HEK293 (cell line): Measurements from ENCODE around the gene RFX4.

Experiments used
- CTCF ChIA-PET: fragments of 350-600 bp; formaldehyde crosslinking; extraction: SDS; loops from one replicate; lab custom pipeline; 2021; ENCODE audit warnings: antibody characterized with exemption; lab: Yijun Ruan, JAX
- POLR2A ChIA-PET: fragments of 300-600 bp; formaldehyde crosslinking; extraction: SDS; loops from one replicate; lab custom pipeline; 2020; ENCODE audit warnings: antibody characterized with exemption, inconsistent platforms; lab: Yijun Ruan, JAX
- H3K27ac ChIP-seq: fragments of 200-500 bp; sonication (Bioruptor generic); 2 replicates; pipeline ENCODE4 v1.5.1; 2014; ENCODE audit warnings: low read depth, low read length, control low read depth, inconsistent platforms; ENCODE audit errors: extremely low read depth
- H3K36me3 ChIP-seq, 2 experiments: fragments of 200-500 bp in 1 of 2; sonication (Bioruptor generic) in 1 of 2; 1 replicate in 1 of 2; 2 replicates in 1 of 2; pipeline ENCODE4 v1.5.1; 2014 to 2017; ENCODE audit warnings: inconsistent platforms in 2 of 2, low read length in 2 of 2; ENCODE audit not compliant: control insufficient read depth in 2 of 2, insufficient read depth in 1 of 2
- H3K4me1 ChIP-seq: fragments of 200-500 bp; sonication (Bioruptor generic); 2 replicates; pipeline ENCODE4 v1.5.1; 2014; ENCODE audit warnings: mild to moderate bottlenecking, low read length, inconsistent platforms; ENCODE audit not compliant: control insufficient read depth, insufficient read depth
- H3K4me3 ChIP-seq: 2 replicates; pipeline ENCODE4 v1.5.1; 2011; ENCODE audit warnings: low read depth, mild to moderate bottlenecking, control low read depth, low read length, moderate library complexity
- H3K9me3 ChIP-seq: fragments of 200-500 bp; sonication (Bioruptor generic); 2 replicates; pipeline ENCODE4 v1.5.1; 2014; ENCODE audit warnings: low read depth, low read length, inconsistent platforms; ENCODE audit not compliant: control insufficient read depth, insufficient read depth
- EGR2 ChIP-seq: fragments of 450-650 bp; formaldehyde crosslinking; IDR thresholded peaks from 2 replicates; pipeline ENCODE4 v1.5.1; 2016; ENCODE audit warnings: low read depth, missing biosample characterization, missing genetic modification characterization
- HOXD13 ChIP-seq: sonication (generic); formaldehyde crosslinking; IDR thresholded peaks from 2 replicates; pipeline ENCODE4 v1.8.0; 2022; ENCODE audit warnings: missing genetic modification reagents, borderline replicate concordance
- WT1 ChIP-seq: fragments of 450-650 bp; formaldehyde crosslinking; IDR thresholded peaks from 2 replicates; pipeline ENCODE4 v1.5.1; 2016; ENCODE audit warnings: missing biosample characterization, missing genetic modification characterization
- ZFP69B ChIP-seq: fragments of 450-650 bp; formaldehyde crosslinking; IDR thresholded peaks from 2 replicates; pipeline ENCODE4 v1.5.1; 2016; ENCODE audit warnings: missing biosample characterization, missing genetic modification characterization
- ZNF23 ChIP-seq: fragments of 450-650 bp; formaldehyde crosslinking; IDR thresholded peaks from 2 replicates; pipeline ENCODE4 v1.5.1; 2016; ENCODE audit warnings: missing biosample characterization, missing genetic modification characterization, borderline replicate concordance
- ZNF473 ChIP-seq: fragments of 450-650 bp; formaldehyde crosslinking; IDR thresholded peaks from 2 replicates; pipeline ENCODE4 v1.5.1; 2017; ENCODE audit warnings: missing biosample characterization, missing genetic modification characterization
- ZNF549 ChIP-seq: fragments of 450-650 bp; IDR thresholded peaks from 2 replicates; pipeline ENCODE4 v1.5.1; 2018; ENCODE audit warnings: missing biosample characterization, missing genetic modification characterization, mild to moderate bottlenecking, inconsistent platforms, moderate library complexity
- ZNF660 ChIP-seq: fragments of 450-650 bp; IDR thresholded peaks from 2 replicates; pipeline ENCODE4 v1.5.1; 2018; ENCODE audit warnings: missing biosample characterization, mild to moderate bottlenecking, missing genetic modification characterization
- ZNF747 ChIP-seq: fragments of 450-650 bp; formaldehyde crosslinking; IDR thresholded peaks from 2 replicates; pipeline ENCODE4 v1.5.1; 2016; ENCODE audit warnings: missing biosample characterization, missing genetic modification characterization
- ZNF76 ChIP-seq: fragments of 450-650 bp; formaldehyde crosslinking; IDR thresholded peaks from 2 replicates; pipeline ENCODE4; 2016; ENCODE audit warnings: low read depth, missing biosample characterization, missing genetic modification characterization, borderline replicate concordance
- ZNF792 ChIP-seq: fragments of 450-650 bp; formaldehyde crosslinking; IDR thresholded peaks from 2 replicates; pipeline ENCODE4 v1.5.1; 2016; ENCODE audit warnings: missing biosample characterization, missing genetic modification characterization
- TF ChIP-seq, protein P1 (sequence below): fragments of 450-650 bp; formaldehyde crosslinking; IDR thresholded peaks from 2 replicates; pipeline ENCODE4 v1.5.1; 2016; ENCODE audit warnings: missing biosample characterization, missing genetic modification characterization
- TF ChIP-seq, protein P2 (sequence below): fragments of 450-650 bp; formaldehyde crosslinking; IDR thresholded peaks from 2 replicates; pipeline ENCODE4 v1.5.1; 2016; ENCODE audit warnings: missing biosample characterization, missing genetic modification characterization
- TF ChIP-seq, protein P3 (sequence below): fragments of 450-650 bp; formaldehyde crosslinking; IDR thresholded peaks from 2 replicates; pipeline ENCODE4 v1.5.1; 2016; ENCODE audit warnings: missing biosample characterization, missing genetic modification characterization
- TF ChIP-seq, protein P4 (sequence below): fragments of 450-650 bp; formaldehyde crosslinking; IDR thresholded peaks from 2 replicates; pipeline ENCODE4 v1.5.1; 2017; ENCODE audit warnings: missing biosample characterization, missing genetic modification characterization
- TF ChIP-seq, protein P5 (sequence below): fragments of 450-650 bp; formaldehyde crosslinking; IDR thresholded peaks from 2 replicates; pipeline ENCODE4 v1.5.1; 2016; ENCODE audit warnings: missing biosample characterization, missing genetic modification characterization, low read depth

RFX4 gene

DNA sequence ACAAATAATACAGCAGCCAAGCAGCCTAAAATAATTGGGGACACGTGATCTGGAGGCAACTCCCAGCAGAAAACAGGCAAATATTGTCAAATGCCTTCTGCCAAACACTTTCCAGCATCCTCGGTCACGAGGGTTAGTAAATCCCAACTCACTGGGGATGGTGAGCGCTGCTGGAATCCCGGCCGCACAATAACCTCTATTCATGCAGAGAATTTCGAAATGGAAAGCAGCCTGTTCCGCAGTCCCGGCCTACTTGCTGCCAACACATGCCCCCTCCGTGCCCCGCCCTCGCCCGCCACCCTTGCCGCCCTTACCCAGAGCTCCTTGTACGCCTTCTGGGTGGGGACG, 62.2 kb downstream of the RFX4 start:
- CTCF ChIA-PET, result interaction anchor here (0.7 kb wide), 1 partner anchor 70 kb away, joined by 4 read pairs; no protein-coding TSS in a partner anchor
- no peak overlapping the region for H3K4me3 ChIP-seq
- no peaks in the 10 kb centered on the region for H3K4me1 ChIP-seq
- TF ChIP-seq, protein P1, sequence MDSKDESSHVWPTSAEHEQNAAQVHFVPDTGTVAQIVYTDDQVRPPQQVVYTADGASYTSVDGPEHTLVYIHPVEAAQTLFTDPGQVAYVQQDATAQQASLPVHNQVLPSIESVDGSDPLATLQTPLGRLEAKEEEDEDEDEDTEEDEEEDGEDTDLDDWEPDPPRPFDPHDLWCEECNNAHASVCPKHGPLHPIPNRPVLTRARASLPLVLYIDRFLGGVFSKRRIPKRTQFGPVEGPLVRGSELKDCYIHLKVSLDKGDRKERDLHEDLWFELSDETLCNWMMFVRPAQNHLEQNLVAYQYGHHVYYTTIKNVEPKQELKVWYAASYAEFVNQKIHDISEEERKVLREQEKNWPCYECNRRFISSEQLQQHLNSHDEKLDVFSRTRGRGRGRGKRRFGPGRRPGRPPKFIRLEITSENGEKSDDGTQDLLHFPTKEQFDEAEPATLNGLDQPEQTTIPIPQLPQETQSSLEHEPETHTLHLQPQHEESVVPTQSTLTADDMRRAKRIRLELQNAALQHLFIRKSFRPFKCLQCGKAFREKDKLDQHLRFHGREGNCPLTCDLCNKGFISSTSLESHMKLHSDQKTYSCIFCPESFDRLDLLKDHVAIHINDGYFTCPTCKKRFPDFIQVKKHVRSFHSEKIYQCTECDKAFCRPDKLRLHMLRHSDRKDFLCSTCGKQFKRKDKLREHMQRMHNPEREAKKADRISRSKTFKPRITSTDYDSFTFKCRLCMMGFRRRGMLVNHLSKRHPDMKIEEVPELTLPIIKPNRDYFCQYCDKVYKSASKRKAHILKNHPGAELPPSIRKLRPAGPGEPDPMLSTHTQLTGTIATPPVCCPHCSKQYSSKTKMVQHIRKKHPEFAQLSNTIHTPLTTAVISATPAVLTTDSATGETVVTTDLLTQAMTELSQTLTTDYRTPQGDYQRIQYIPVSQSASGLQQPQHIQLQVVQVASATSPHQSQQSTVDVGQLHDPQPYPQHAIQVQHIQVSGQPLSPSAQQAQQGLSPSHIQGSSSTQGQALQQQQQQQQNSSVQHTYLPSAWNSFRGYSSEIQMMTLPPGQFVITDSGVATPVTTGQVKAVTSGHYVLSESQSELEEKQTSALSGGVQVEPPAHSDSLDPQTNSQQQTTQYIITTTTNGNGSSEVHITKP, result no peak
- TF ChIP-seq, protein P2, sequence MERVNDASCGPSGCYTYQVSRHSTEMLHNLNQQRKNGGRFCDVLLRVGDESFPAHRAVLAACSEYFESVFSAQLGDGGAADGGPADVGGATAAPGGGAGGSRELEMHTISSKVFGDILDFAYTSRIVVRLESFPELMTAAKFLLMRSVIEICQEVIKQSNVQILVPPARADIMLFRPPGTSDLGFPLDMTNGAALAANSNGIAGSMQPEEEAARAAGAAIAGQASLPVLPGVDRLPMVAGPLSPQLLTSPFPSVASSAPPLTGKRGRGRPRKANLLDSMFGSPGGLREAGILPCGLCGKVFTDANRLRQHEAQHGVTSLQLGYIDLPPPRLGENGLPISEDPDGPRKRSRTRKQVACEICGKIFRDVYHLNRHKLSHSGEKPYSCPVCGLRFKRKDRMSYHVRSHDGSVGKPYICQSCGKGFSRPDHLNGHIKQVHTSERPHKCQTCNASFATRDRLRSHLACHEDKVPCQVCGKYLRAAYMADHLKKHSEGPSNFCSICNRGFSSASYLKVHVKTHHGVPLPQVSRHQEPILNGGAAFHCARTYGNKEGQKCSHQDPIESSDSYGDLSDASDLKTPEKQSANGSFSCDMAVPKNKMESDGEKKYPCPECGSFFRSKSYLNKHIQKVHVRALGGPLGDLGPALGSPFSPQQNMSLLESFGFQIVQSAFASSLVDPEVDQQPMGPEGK (tag by site-specific recombination), result no peak
- no peak for TF ChIP-seq ZNF549 (tag by site-specific recombination)
- TF ChIP-seq EGR2 (tag by site-specific recombination), result no peak
- no peak for TF ChIP-seq WT1
- TF ChIP-seq ZNF747 (tag by site-specific recombination), result no peak
- TF ChIP-seq, protein P3, sequence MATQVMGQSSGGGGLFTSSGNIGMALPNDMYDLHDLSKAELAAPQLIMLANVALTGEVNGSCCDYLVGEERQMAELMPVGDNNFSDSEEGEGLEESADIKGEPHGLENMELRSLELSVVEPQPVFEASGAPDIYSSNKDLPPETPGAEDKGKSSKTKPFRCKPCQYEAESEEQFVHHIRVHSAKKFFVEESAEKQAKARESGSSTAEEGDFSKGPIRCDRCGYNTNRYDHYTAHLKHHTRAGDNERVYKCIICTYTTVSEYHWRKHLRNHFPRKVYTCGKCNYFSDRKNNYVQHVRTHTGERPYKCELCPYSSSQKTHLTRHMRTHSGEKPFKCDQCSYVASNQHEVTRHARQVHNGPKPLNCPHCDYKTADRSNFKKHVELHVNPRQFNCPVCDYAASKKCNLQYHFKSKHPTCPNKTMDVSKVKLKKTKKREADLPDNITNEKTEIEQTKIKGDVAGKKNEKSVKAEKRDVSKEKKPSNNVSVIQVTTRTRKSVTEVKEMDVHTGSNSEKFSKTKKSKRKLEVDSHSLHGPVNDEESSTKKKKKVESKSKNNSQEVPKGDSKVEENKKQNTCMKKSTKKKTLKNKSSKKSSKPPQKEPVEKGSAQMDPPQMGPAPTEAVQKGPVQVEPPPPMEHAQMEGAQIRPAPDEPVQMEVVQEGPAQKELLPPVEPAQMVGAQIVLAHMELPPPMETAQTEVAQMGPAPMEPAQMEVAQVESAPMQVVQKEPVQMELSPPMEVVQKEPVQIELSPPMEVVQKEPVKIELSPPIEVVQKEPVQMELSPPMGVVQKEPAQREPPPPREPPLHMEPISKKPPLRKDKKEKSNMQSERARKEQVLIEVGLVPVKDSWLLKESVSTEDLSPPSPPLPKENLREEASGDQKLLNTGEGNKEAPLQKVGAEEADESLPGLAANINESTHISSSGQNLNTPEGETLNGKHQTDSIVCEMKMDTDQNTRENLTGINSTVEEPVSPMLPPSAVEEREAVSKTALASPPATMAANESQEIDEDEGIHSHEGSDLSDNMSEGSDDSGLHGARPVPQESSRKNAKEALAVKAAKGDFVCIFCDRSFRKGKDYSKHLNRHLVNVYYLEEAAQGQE (tag by site-specific recombination), result no peak
- TF ChIP-seq ZNF792, result no peak
- TF ChIP-seq, protein P4, sequence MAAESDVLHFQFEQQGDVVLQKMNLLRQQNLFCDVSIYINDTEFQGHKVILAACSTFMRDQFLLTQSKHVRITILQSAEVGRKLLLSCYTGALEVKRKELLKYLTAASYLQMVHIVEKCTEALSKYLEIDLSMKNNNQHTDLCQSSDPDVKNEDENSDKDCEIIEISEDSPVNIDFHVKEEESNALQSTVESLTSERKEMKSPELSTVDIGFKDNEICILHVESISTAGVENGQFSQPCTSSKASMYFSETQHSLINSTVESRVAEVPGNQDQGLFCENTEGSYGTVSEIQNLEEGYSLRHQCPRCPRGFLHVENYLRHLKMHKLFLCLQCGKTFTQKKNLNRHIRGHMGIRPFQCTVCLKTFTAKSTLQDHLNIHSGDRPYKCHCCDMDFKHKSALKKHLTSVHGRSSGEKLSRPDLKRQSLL (tag by site-specific recombination), result no peak
- TF ChIP-seq ZNF473, result no peak
- TF ChIP-seq ZFP69B (tag by site-specific recombination), result no peak
- TF ChIP-seq ZNF660 (tag by site-specific recombination), result no peak
- TF ChIP-seq HOXD13 (CRISPR knock-in tag), result no peak
- TF ChIP-seq, protein P5, sequence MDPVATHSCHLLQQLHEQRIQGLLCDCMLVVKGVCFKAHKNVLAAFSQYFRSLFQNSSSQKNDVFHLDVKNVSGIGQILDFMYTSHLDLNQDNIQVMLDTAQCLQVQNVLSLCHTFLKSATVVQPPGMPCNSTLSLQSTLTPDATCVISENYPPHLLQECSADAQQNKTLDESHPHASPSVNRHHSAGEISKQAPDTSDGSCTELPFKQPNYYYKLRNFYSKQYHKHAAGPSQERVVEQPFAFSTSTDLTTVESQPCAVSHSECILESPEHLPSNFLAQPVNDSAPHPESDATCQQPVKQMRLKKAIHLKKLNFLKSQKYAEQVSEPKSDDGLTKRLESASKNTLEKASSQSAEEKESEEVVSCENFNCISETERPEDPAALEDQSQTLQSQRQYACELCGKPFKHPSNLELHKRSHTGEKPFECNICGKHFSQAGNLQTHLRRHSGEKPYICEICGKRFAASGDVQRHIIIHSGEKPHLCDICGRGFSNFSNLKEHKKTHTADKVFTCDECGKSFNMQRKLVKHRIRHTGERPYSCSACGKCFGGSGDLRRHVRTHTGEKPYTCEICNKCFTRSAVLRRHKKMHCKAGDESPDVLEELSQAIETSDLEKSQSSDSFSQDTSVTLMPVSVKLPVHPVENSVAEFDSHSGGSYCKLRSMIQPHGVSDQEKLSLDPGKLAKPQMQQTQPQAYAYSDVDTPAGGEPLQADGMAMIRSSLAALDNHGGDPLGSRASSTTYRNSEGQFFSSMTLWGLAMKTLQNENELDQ, result no peak
- TF ChIP-seq ZNF23, result no peak
- TF ChIP-seq ZNF76 (tag by site-specific recombination), result no peak
- POLR2A ChIA-PET, result no interaction called here
- H3K27ac ChIP-seq, result no peak overlapping the region
- H3K36me3 ChIP-seq, result no peaks in the 10 kb centered on the region
- no peaks in the 10 kb centered on the region for H3K9me3 ChIP-seq
